Erythroblast (primary cell): ENCODE data around the gene STXBP4.

Experiments
- GATA1 ChIP-seq: IDR thresholded peaks from 2 replicates; pipeline ENCODE4 v1.6.1; 2011; ENCODE audit warnings: low read depth, mild to moderate bottlenecking, control low read depth, low read length, moderate library complexity
- POLR2A ChIP-seq: IDR thresholded peaks from 2 replicates; pipeline ENCODE4 v1.6.1; 2011; ENCODE audit warnings: mild to moderate bottlenecking, low read length

DNA sequence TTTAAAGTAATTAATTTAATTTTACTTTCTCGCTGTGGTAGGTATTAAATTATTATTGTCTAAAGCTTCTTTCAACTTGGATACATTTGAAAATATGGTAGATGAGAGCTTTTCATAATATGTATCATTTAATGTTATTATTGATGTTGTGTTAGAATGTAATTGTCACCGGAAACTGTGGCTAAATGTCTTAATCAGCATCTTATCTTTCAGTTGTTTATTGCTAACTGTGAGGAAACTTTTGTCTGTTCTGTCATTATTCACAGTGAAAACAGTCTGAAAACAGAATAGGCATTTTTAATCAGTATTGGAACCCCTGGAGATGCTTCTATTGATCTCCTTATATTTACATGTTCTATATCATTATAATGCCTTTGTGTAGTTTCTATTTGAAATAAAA lies 120.7 kb downstream of the STXBP4 start:
- TF ChIP-seq POLR2A (no peak), GATA1 (no peak)
